Endodermal cell (in vitro differentiated cells): Measurements from ENCODE around the gene EPS15. TPM values are rescaled to one million over a fixed set of nuclear protein-coding genes. Genes with fewer than 3 reads are reported as not detected.

Source experiments
- DNase-seq: peaks from one replicate; pipeline ENCODE4 v3.0.0-alpha.2; 2017
- H3K27ac ChIP-seq: 2 replicates; pipeline ENCODE4 v1.5.1; 2013; ENCODE audit warnings: mild to moderate bottlenecking, low read depth, low read length, moderate library complexity
- H3K27me3 ChIP-seq: 2 replicates; pipeline ENCODE4 v1.6.1; 2013; ENCODE audit warnings: mild to moderate bottlenecking, low read length, moderate library complexity; ENCODE audit not compliant: insufficient read depth, control insufficient read depth, poor library complexity, severe bottlenecking
- H3K36me3 ChIP-seq: 2 replicates; pipeline ENCODE4 v1.7.0; 2013; ENCODE audit warnings: mild to moderate bottlenecking, low read length, moderate library complexity; ENCODE audit not compliant: control insufficient read depth, insufficient read depth
- H3K4me1 ChIP-seq: one replicate; pipeline ENCODE4 v1.7.0; 2013; ENCODE audit warnings: low read length; ENCODE audit not compliant: control insufficient read depth, insufficient read depth
- H3K4me3 ChIP-seq: 2 replicates; pipeline ENCODE4 v1.5.1; 2013; ENCODE audit warnings: mild to moderate bottlenecking, low read length, moderate library complexity
- H3K9ac ChIP-seq: 2 replicates; pipeline ENCODE4 v1.6.1; 2013; ENCODE audit warnings: mild to moderate bottlenecking, low read length, moderate library complexity; ENCODE audit not compliant: poor library complexity, severe bottlenecking; ENCODE audit errors: extremely low read depth
- H3K9me3 ChIP-seq: 2 replicates; pipeline ENCODE4 v1.6.1; 2013; ENCODE audit warnings: mild to moderate bottlenecking, low read length, moderate library complexity; ENCODE audit not compliant: control insufficient read depth
- H3K27ac Mint-ChIP-seq: 2 replicates; pipeline ENCODE4 v1.8.0; 2020; ENCODE audit warnings: mixed read lengths
- H3K27me3 Mint-ChIP-seq: 2 replicates; pipeline ENCODE4 v1.8.0; 2021; ENCODE audit warnings: mild to moderate bottlenecking, mixed read lengths; ENCODE audit not compliant: insufficient read depth
- H3K36me3 Mint-ChIP-seq: 2 replicates; pipeline ENCODE4 v1.8.0; 2020; ENCODE audit warnings: low read depth, mixed read lengths
- H3K4me1 Mint-ChIP-seq: 2 replicates; pipeline ENCODE4 v1.8.0; 2020; ENCODE audit warnings: mixed read lengths
- H3K4me3 Mint-ChIP-seq: 2 replicates; pipeline ENCODE4 v1.8.0; 2020; ENCODE audit warnings: mild to moderate bottlenecking, moderate library complexity, mixed read lengths
- H3K9me3 Mint-ChIP-seq: 2 replicates; pipeline ENCODE4 v1.8.0; 2020; ENCODE audit warnings: mild to moderate bottlenecking, mixed read lengths
- WGBS, 2 experiments: methylation state at CpG; one replicate each; pipeline versions ENCODE4 v1.1.5 to v1.1.7; 2013; ENCODE audit warnings: missing lambda C conversion rate in 2 of 2, mixed read lengths in 1 of 2; ENCODE audit not compliant: insufficient coverage in 1 of 2, insufficient read length in 1 of 2; 5-methylcytosine and 5-hydroxymethylcytosine counted together
- total RNA-seq, 2 donors: library from RNA; stranded (reverse); fragmentation: NEBNext Ultra II Directional in 1 of 2; extraction: Animal tissue kit (Norgen Biotek cat#: 25700) in 1 of 2; gene quantifications; 2 replicates in 1 of 2; 3 replicates in 1 of 2; pipeline ENCODE4 v1.2.1, GENCODE V29; 2021
- TF ChIP-seq, protein P1 (sequence below): fragments of 200-600 bp; sonication (generic); conservative IDR thresholded peaks from 2 replicates; pipeline ENCODE4 v1.5.0; 2021; ENCODE audit warnings: antibody characterized with exemption, mild to moderate bottlenecking

Gene EPS15
- total RNA-seq, 2 donors from 2014 or later, result 45.0 to 46.9 TPM

DNA sequence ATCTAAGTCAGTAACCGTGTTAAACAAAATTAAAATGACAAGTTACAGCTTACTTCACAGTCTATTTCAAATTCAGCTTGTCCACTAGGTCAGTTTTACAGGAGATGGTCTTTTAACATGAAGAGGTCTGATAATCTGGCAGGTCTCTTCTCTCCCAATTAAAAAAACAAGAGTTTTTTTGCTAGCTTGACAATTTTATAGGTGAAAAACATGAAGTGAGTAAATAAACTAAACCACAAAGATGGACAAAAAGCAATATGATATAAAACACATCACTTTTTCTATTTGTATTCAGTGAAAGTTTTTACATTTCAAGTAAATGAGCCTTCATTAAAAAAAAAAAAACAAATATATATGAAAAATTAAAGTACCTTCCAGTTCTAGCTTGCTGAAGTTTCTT, 163.7 kb downstream of the EPS15 start:
- DNase-seq, result no peak
- WGBS, 2 experiments, result 90% methylated on average over 1 of the region's 1 CpG; no CpG with 5 or more reads in 1 of the 2 experiments
- TF ChIP-seq, protein P1, sequence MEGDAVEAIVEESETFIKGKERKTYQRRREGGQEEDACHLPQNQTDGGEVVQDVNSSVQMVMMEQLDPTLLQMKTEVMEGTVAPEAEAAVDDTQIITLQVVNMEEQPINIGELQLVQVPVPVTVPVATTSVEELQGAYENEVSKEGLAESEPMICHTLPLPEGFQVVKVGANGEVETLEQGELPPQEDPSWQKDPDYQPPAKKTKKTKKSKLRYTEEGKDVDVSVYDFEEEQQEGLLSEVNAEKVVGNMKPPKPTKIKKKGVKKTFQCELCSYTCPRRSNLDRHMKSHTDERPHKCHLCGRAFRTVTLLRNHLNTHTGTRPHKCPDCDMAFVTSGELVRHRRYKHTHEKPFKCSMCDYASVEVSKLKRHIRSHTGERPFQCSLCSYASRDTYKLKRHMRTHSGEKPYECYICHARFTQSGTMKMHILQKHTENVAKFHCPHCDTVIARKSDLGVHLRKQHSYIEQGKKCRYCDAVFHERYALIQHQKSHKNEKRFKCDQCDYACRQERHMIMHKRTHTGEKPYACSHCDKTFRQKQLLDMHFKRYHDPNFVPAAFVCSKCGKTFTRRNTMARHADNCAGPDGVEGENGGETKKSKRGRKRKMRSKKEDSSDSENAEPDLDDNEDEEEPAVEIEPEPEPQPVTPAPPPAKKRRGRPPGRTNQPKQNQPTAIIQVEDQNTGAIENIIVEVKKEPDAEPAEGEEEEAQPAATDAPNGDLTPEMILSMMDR, result no peak
- Mint-ChIP-seq H3K4me3 (no peak overlapping the region), H3K36me3 (peaks cover 26% of the 10 kb centered on the region), H3K27me3 (no peaks in the 10 kb centered on the region), H3K4me1 (no peaks in the 10 kb centered on the region), H3K27ac (no peak overlapping the region), H3K9me3 (no peaks in the 10 kb centered on the region)
- Histone ChIP-seq H3K9me3 (no peaks in the 10 kb centered on the region), H3K4me1 (no peaks in the 10 kb centered on the region), H3K4me3 (no peak overlapping the region), H3K9ac (no peak overlapping the region), H3K36me3 (peaks cover 16% of the 10 kb centered on the region), H3K27me3 (no peaks in the 10 kb centered on the region), H3K27ac (no peak overlapping the region)

DNA sequence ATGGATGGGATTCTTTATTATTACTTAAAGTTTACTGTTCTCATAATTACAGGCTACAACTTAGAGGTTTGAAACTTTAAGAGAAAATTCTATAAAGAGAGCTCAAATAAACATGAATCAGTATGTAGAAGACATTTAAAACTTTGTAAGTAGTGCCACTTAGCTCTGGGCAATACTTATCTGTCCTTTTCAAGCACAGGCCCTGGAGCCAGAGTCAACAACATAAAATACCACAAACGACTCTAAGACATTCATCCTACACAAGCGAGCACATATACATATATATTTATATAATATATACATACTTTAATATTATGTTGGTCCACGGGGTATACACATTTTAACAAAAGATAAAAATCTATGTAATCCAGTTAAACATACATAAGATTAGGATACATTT, 164.7 kb downstream of the EPS15 start:
- no peak overlapping the region for H3K27ac ChIP-seq
- H3K4me3 Mint-ChIP-seq, result no peak overlapping the region

DNA sequence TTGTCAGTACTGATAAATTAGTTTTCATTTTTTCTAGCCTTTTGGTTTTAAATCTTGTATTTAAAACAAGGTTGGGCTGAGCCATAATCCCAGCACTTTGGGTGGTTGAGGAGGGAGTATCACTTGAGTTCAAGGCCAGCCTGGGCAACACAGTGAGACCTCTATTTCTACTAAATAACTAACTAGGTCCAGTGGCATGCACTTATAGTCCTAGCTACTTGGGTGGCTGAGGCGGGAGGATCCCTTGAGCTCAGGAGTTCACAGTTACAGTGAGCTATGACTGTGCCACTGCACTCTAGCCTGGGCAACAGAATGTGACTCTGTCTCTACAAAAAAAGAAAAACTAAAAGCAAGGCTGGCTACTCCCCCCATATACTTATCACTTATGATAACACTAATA, 167.2 kb downstream of the EPS15 start:
- WGBS, 2 experiments, result 89 to 92% methylated on average over 1 of the region's 1 CpG
- Mint-ChIP-seq H3K27ac (no peak overlapping the region), H3K4me1 (no peaks in the 10 kb centered on the region), H3K4me3 (no peak overlapping the region), H3K27me3 (no peaks in the 10 kb centered on the region), H3K36me3 (peaks cover 7% of the 10 kb centered on the region), H3K9me3 (no peaks in the 10 kb centered on the region)
- Histone ChIP-seq H3K9me3 (no peaks in the 10 kb centered on the region), H3K27me3 (no peaks in the 10 kb centered on the region), H3K27ac (no peak overlapping the region), H3K4me1 (no peaks in the 10 kb centered on the region), H3K4me3 (no peak overlapping the region), H3K9ac (no peak overlapping the region), H3K36me3 (peaks cover 11% of the 10 kb centered on the region)
- DNase-seq, result no peak
- TF ChIP-seq, protein P1, result no peak

More for the DNA sequence above, 164.7 kb downstream of the EPS15 start:
- no peaks in the 10 kb centered on the region for H3K9me3 Mint-ChIP-seq
- no peak overlapping the region for H3K27ac Mint-ChIP-seq
- no peaks in the 10 kb centered on the region for H3K27me3 Mint-ChIP-seq
- no peaks in the 10 kb centered on the region for H3K27me3 ChIP-seq
- TF ChIP-seq, protein P1, result no peak
- no peak overlapping the region for H3K9ac ChIP-seq
- no peaks in the 10 kb centered on the region for H3K9me3 ChIP-seq
- DNase-seq, result no peak
- H3K4me1 ChIP-seq, result no peaks in the 10 kb centered on the region
- H3K36me3 ChIP-seq, result peaks cover 16% of the 10 kb centered on the region
- no peak overlapping the region for H3K4me3 ChIP-seq
- peaks cover 22% of the 10 kb centered on the region for H3K36me3 Mint-ChIP-seq
- H3K4me1 Mint-ChIP-seq, result no peaks in the 10 kb centered on the region
- WGBS, 2 experiments, result no CpG with 5 or more reads among the region's 3 CpGs
